Measurements from ENCODE around the gene HHAT. TPM values are rescaled to one million over a fixed set of nuclear protein-coding genes. Genes with fewer than 3 reads are reported as not detected.

The HHAT gene
- total RNA-seq, 1 experiment from 2014 or later = 3.0 TPM

DNA sequence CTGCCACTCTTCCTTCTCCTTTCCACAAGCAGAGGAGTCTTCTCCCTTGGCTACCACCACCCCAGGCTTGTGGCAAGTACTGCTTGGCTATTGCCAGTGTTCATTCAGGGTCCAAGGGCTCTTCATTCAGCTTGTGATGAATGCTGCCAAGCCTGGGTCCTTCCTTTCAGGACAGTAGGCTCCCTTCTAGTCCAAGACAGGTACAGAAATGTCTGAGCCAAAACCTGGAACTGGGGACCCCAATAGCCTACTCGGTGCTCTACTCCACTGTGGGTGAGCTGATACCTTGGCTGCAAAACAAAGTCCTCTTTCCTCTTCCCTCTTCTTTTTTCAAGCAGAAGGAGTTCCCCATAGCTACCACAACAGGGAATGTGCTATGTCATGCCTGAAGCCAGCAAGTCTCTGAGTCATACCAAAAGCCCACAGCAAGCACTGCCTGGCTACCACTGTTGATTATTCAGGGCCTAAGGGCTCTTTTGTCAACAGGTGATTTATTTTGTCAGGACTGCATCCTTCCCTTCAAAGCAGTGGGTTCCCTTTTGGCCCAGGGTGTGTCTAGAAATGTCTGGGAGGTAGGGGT is 268.9 kb downstream of the HHAT start:
- DNase-seq (ENCODE audit: low spot score) = peak; percentile 59
- Histone ChIP-seq H3K4me1 (ENCODE audit: insufficient read depth, low read length, poor library complexity, severe bottlenecking) (peaks cover 22% of the 10 kb centered on the region), H3K27ac (ENCODE audit: low read depth, low read length, poor library complexity, severe bottlenecking) (no peak overlapping the region), H3K27me3 (replicated peaks; ENCODE audit: insufficient read depth, low read depth, low read length, poor library complexity) (peaks cover 20% of the 10 kb centered on the region), H3K4me3 (ENCODE audit: low read depth, low read length, poor library complexity, severe bottlenecking) (no peak overlapping the region), H3K9me3 (ENCODE audit: low read depth, low read length, poor library complexity, severe bottlenecking) (no peaks in the 10 kb centered on the region), H3K36me3 (ENCODE audit: insufficient read depth, low read length, poor library complexity, severe bottlenecking) (no peaks in the 10 kb centered on the region)
- BruUV-seq (replicated peaks) = no TSS peak
- intact Hi-C loops (cut with micrococcal nuclease; ENCODE audit: unreplicated experiment) = no loop called here
- no peak for TF ChIP-seq EZH2 (IDR thresholded peaks at IDR 0.05; ENCODE audit: borderline replicate concordance, low read depth, low read length, poor library complexity, severe bottlenecking)
- TF ChIP-seq, protein P1, sequence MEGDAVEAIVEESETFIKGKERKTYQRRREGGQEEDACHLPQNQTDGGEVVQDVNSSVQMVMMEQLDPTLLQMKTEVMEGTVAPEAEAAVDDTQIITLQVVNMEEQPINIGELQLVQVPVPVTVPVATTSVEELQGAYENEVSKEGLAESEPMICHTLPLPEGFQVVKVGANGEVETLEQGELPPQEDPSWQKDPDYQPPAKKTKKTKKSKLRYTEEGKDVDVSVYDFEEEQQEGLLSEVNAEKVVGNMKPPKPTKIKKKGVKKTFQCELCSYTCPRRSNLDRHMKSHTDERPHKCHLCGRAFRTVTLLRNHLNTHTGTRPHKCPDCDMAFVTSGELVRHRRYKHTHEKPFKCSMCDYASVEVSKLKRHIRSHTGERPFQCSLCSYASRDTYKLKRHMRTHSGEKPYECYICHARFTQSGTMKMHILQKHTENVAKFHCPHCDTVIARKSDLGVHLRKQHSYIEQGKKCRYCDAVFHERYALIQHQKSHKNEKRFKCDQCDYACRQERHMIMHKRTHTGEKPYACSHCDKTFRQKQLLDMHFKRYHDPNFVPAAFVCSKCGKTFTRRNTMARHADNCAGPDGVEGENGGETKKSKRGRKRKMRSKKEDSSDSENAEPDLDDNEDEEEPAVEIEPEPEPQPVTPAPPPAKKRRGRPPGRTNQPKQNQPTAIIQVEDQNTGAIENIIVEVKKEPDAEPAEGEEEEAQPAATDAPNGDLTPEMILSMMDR (conservative IDR thresholded peaks at IDR 0.05; ENCODE audit: low read depth, low read length) = no peak
- ChIA-PET POLR2A (ENCODE audit: low non-redundant PET) (interaction anchor here (0.6 kb wide), 1 partner anchor 552 kb away, joined by 18 read pairs; no protein-coding TSS in a partner anchor), CTCF (interaction anchor here (0.5 kb wide), 1 partner anchor 490 kb away, joined by 4 read pairs; no protein-coding TSS in a partner anchor)

DNA sequence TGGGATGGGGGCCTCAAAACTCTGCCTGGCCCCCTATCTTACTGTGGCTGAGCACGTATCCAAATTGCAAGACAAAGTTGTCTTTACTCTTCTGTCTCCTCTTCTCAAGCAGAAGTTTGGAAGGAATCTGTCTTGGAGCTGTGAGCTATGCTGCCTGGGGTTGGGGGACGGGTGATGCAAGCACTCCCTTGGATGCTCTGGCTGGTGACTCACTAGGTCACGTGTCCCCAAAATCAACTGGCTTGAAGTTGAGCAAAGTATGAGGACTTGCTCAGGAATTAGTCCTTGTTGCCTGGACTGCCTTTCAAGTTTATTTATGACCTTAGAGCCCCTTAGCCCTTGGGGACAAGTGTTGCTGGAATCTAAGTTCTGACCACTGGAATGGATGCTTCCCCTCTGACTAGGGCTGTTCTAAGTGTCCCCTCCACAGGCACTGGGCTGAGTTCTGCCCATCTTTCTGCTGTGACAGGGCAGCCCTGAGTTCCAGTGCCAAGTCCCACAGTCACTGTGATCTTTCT is 269.5 kb downstream of the HHAT start:
- Histone ChIP-seq H3K36me3 (ENCODE audit: insufficient read depth, low read length, poor library complexity, severe bottlenecking) (no peaks in the 10 kb centered on the region), H3K27ac (ENCODE audit: low read depth, low read length, poor library complexity, severe bottlenecking) (no peak overlapping the region), H3K9me3 (ENCODE audit: low read depth, low read length, poor library complexity, severe bottlenecking) (no peaks in the 10 kb centered on the region), H3K27me3 (replicated peaks; ENCODE audit: insufficient read depth, low read depth, low read length, poor library complexity) (peaks cover 25% of the 10 kb centered on the region), H3K4me3 (ENCODE audit: low read depth, low read length, poor library complexity, severe bottlenecking) (no peak overlapping the region), H3K4me1 (ENCODE audit: insufficient read depth, low read length, poor library complexity, severe bottlenecking) (peaks cover 22% of the 10 kb centered on the region)
- ChIA-PET POLR2A (ENCODE audit: low non-redundant PET) (interaction anchor here (0.6 kb wide), 1 partner anchor 552 kb away, joined by 18 read pairs; no protein-coding TSS in a partner anchor), CTCF (no interaction called here)
- DNase-seq (ENCODE audit: low spot score) = peak; percentile 58
- intact Hi-C loops (cut with micrococcal nuclease; ENCODE audit: unreplicated experiment) = no loop called here
- no peak for TF ChIP-seq EZH2 (IDR thresholded peaks at IDR 0.05; ENCODE audit: borderline replicate concordance, low read depth, low read length, poor library complexity, severe bottlenecking)
- TF ChIP-seq, protein P1 (conservative IDR thresholded peaks at IDR 0.05; ENCODE audit: low read depth, low read length) = no peak
- BruUV-seq (replicated peaks) = no TSS peak

DNA sequence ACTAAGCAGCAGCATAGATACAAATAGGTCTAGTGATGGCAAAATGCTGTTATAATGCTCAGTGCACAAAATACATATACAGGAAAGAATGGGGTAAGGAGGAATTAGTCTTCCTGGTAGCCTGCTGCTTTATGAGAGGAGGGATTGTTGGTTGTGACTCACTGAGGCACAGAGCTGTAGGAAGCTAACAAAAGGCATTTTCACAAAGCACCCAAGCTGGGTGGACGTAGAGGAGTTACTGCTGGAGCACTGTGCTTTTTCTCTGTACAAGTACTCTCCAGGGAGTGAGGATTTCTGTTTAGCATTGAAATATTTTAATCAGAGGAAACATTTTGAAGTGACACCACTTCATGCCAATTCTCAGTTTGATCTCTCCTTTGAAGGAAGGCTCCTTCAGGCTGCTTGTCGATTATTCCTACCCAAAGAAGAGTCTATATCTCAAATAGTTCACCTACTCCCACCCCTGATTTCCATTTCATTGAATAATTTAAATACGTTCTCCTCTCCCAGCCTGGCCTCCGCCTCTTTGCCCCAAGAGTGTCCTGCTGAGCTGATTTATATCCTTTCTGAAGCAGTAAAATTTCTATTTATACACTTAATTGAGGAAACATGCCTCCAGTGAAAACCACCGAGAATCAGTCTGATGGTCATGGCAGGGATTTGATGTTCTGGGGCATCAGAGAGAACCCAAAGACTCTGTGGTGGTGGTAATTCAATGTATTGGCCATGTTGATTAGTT is 271.9 kb downstream of the HHAT start:
- peak; percentile 97 for DNase-seq (ENCODE audit: low spot score)

More for the DNA sequence above, 271.9 kb downstream of the HHAT start:
- no peaks in the 10 kb centered on the region for H3K9me3 ChIP-seq (ENCODE audit: low read depth, low read length, poor library complexity, severe bottlenecking)
- no peak overlapping the region for H3K27ac ChIP-seq (ENCODE audit: low read depth, low read length, poor library complexity, severe bottlenecking)
- intact Hi-C loops (cut with micrococcal nuclease; ENCODE audit: unreplicated experiment) = no loop called here
- CTCF ChIA-PET = no interaction called here
- BruUV-seq (replicated peaks) = no TSS peak
- H3K36me3 ChIP-seq (ENCODE audit: insufficient read depth, low read length, poor library complexity, severe bottlenecking) = no peaks in the 10 kb centered on the region
- POLR2A ChIA-PET (ENCODE audit: low non-redundant PET) = no interaction called here
- no peak overlapping the region for H3K4me3 ChIP-seq (ENCODE audit: low read depth, low read length, poor library complexity, severe bottlenecking)
- peaks cover 27% of the 10 kb centered on the region for H3K27me3 ChIP-seq (replicated peaks; ENCODE audit: insufficient read depth, low read depth, low read length, poor library complexity)
- TF ChIP-seq, protein P1 (conservative IDR thresholded peaks at IDR 0.05; ENCODE audit: low read depth, low read length) = no peak
- TF ChIP-seq EZH2 (IDR thresholded peaks at IDR 0.05; ENCODE audit: borderline replicate concordance, low read depth, low read length, poor library complexity, severe bottlenecking) = no peak
- H3K4me1 ChIP-seq (ENCODE audit: insufficient read depth, low read length, poor library complexity, severe bottlenecking) = peaks cover 22% of the 10 kb centered on the region
